LHCN-M2 (cell line): Measurements from ENCODE around the gene LVRN. TPM values are rescaled to one million over a fixed set of nuclear protein-coding genes. Genes with fewer than 3 reads are reported as not detected.
A peak's percentile ranks its signal among the peaks of the same experiment; 100 is the strongest.
"Not testable (repeated sequence)": the region's sequence is repeated elsewhere in the genome, so short reads cannot be mapped to it uniquely, and the experiment has no call there.

ENCODE experiments used
- DNase-seq: peaks from one replicate; pipeline ENCODE4 v3.0.0-alpha.2; 2012; ENCODE audit warnings: low read depth
- polyA plus RNA-seq: library from polyadenylated mRNA; unstranded; fragments of >200 nt; gene quantifications from one replicate; pipeline ENCODE4 v1.2.1, GENCODE V29; 2012; ENCODE audit warnings: missing spikeins
- total RNA-seq: library from RNA; depleted of rRNA; stranded (reverse); fragments of >200 nt; gene quantifications from 2 replicates; pipeline ENCODE4 v1.2.3, GENCODE V29; 2014; rRNA removed

LVRN gene, protein sequence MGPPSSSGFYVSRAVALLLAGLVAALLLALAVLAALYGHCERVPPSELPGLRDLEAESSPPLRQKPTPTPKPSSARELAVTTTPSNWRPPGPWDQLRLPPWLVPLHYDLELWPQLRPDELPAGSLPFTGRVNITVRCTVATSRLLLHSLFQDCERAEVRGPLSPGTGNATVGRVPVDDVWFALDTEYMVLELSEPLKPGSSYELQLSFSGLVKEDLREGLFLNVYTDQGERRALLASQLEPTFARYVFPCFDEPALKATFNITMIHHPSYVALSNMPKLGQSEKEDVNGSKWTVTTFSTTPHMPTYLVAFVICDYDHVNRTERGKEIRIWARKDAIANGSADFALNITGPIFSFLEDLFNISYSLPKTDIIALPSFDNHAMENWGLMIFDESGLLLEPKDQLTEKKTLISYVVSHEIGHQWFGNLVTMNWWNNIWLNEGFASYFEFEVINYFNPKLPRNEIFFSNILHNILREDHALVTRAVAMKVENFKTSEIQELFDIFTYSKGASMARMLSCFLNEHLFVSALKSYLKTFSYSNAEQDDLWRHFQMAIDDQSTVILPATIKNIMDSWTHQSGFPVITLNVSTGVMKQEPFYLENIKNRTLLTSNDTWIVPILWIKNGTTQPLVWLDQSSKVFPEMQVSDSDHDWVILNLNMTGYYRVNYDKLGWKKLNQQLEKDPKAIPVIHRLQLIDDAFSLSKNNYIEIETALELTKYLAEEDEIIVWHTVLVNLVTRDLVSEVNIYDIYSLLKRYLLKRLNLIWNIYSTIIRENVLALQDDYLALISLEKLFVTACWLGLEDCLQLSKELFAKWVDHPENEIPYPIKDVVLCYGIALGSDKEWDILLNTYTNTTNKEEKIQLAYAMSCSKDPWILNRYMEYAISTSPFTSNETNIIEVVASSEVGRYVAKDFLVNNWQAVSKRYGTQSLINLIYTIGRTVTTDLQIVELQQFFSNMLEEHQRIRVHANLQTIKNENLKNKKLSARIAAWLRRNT
- 0.11 and 0.13 TPM in 2 replicates for total RNA-seq
- 0.09 TPM for polyA plus RNA-seq

DNA sequence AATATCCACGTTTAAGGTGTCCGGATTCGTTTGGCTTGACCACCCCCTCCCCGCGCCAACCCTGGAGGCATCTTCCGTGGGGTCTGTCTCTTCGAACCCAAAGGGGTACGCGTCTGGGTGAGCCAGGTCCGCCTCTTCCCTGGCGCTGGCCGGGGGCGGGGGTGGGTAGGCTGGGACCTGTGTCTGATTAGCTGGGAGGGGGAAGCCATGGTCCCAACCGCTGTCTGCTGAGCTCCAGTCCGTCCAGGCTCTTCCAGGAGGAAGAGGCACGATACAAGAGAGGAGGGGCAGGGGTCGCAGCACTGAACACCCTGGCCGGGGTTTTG, at the start of gene LVRN:
Gene LVRN (plus strand): TSS at position 237 of the 326 bp plus-strand sequence. CDS start 143 bp downstream, outside the sequence.
- no peak for DNase-seq

DNA sequence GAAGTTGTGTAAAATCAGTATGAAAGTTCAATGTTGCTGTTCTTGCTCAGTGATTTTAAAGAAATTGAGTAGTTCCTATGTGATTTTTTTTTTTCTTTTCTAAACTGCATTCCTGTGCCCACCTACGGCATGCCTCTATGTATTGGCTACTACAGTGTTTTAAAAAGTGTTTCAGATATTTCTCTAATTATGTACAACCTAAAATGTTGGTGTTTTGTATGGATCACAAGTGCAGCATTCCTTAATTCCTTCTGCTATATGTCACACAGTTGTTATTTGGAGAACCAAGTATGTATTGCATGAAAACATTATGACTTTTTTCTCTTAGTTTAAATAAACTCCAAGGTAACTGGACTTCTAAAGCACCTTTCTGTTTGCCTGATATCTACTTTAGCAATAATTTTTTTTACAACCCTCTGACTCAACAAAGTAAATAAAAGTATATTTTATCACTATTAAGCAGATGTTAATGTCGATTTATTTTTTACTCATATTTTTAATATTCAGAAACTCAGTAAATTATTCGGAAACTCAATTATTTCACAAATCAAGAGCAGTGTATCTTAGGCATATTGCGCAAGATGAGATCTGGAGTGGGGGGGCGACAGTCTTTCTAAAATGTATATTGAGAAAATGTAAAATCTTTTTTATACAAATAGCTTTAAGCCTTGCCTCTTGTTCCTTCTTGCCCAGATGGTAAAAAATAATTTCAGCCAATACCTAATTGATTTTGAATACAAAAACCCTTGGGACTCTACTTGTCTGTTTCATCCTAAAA, 48.5 kb upstream of the LVRN start:
- not testable (repeated sequence) for DNase-seq

DNA sequence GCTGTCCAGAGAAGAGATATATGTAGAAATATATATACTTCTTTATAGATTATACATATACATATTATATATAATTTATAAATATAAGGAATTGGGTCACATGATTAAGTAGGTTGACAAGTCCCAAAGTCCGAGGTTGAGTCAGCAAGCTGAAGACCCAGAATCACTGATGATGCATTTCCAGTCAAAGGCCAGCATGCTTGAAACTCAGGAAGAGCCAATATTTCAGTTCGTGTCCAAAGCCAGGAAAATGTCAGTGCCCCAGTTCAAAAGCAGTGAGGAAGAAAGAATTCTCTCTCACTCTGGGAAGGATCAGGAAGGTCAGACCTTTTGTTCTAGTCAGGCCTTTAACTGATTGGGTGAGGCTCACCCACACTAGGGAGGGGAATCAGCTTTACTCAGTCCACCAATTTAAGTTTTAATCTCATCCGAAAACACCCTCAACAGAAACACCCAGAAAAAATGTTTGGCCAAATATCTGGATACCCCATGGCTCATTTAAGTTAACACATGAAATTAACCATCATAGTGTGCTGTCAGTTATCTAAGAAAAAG, 42.0 kb upstream of the LVRN start:
- DNase-seq = no peak

DNA sequence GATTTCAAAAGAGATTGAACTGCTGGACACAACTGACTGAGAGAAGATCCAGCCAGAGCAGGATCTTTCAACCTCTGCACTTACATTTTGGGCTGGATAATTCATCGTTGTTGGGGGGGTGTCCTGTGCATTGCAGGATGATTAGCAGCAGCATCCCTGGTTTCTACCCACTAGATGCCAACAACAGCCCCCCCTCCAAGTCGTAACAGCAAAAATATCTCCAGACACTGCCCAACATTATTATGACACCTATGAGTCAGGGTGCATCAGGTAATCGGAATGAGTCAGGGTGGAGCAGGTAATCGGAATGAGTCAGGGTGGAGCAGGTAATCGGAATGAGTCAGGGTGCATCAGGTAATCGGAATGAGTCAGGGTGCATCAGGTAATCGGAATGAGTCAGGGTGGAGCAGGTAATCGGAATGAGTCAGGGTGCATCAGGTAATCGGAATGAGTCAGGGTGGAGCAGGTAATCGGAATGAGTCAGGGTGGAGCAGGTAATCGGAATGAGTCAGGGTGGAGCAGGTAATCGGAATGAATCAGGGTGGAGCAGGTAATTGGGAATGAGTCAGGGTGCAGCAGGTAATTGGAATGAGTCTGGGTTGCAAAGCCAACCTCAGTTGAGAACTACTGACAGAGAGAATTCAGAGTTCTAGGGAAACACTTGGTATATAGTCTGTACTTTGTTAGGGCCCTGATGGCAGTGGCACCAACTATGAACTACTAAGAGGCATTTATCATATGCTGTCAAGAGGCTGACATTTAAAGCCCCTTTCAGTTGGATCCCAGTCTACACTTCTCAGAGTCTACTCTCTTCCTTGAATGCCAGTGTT, 33.5 kb upstream of the LVRN start:
- not testable (repeated sequence) for DNase-seq

DNA sequence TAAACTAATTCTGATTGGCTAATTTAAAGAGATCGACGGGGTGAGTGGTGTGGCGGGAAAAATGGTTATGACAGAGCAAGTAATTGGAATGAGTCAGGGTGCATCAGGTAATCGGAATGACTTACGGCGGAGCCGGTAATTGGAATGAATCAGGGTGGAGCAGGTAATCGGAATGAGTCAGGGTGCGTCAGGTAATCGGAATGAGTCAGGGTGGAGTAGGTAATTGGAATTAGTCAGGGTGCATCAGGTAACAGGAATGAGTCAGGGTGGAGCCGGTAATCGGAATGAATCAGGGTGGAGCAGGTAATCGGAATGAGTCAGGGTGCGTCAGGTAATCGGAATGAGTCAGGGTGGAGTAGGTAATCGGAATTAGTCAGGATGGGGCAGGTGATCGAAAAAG, 32.1 kb upstream of the LVRN start:
- DNase-seq = not testable (repeated sequence)

DNA sequence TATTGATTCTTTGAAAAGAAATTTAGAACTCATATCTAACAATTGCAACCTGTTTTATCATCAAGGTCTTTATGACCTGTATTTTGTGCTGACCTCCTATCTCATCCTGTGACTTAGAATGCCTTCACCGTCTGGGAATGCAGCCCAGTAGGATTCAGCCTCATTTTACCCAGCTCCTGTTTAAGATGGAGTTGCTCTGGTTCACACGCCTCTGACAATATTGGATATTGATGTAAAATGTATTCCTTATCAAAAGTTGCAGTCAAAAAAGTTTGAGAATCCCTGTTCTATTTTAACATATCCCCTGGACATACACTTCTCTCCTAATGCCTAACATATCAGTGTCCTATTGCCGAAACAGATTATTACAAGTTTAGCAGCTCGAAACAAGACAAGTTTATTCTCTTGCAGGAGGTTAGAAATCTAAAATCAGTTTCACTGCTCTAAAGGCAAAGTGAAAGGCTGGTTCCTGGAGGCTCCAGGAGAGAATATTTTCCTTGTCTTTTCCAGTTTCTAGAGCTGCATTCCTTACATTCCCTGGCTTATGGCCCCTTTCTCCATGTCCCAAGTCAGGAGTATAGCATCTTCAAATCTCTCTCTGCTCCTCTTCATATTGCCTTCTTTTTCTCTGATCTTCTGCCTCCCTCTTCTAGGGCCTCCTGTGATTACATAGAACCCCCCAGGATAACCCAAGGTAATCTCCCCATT, 31.5 kb upstream of the LVRN start:
- no peak for DNase-seq

DNA sequence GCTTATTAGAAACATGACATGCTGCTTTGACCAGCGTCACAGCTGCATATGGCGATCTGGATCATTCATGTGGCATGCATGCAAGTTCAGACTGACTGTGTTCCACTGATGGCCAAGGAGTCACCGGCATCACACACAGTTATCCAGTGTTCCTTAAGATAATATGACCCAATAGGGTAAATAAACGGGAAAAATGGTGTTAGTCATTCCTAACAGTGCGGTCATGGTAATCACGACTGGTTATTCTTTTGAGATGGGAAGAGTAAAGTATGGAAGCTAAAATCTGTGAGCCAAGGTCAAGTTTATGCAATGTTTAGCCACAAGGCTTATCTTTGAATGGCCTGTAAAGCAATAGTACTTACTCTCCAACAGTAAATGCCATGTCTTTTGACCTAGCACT, 29.3 kb upstream of the LVRN start:
- DNase-seq = no peak

DNA sequence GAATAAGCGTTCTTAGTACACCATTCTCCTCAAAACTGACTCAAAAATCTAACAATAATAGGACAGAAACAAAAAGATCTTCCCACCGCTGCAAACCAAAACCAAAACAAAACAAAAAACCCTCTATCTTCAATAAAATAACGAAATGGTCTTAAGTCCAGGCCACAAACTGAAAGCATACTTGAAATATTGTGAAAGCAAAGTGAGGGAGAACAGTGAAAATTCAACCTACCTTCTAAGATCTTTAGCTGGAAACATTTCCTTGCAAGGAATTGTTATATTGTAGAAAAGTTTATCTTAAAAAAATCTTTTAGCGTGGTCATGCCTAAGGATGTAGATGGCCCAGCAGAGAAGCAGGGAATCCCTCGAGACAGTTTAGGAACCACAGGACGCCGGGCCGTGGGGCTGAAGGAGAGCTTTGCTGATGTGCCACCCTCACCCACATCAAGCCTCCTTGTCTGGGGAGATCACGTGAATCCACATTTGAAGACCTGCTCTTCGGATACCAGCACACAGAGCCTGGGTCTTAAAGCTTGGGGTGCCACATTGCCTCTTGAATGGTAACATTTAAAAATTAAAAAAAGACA, 27.8 kb upstream of the LVRN start:
- DNase-seq = no peak

DNA sequence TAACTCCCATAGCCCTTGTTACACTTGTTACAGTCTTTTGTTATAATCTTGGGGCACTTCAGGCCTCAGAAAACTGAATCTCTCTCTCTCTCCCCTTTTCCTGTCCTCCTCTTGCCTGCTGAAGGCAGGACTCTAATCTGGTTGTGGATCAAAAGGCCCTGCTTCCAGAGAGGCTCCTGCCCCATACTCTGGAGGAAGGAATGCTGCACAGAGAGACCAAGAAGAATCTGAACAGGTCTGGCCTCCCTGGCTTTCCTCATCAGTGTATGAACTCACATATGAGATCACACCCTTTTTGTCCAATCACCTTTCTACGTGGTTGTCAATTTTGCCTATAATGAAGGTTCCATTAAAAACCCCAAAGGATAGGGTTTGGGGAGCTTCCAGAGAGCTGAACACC, 26.2 kb upstream of the LVRN start:
- no peak for DNase-seq

DNA sequence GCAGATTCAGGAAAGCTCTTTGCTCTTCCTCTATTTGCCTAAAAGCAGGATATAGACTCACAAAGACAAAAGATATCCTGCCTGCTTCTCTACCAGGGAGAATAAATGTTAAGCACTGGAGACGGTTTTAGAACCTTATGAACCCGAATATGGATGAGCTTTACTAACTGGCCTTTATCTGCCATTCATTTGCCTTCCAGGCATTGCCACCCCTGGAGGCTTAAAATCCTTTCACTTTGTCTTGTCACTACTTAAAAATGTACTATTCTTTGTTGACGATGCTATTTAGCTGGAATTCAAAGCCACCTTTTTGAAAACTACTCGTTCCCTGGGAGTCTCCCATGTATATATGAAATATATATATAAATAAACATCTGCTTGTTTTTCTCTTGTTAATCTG, 23.2 kb upstream of the LVRN start:
- DNase-seq = no peak

DNA sequence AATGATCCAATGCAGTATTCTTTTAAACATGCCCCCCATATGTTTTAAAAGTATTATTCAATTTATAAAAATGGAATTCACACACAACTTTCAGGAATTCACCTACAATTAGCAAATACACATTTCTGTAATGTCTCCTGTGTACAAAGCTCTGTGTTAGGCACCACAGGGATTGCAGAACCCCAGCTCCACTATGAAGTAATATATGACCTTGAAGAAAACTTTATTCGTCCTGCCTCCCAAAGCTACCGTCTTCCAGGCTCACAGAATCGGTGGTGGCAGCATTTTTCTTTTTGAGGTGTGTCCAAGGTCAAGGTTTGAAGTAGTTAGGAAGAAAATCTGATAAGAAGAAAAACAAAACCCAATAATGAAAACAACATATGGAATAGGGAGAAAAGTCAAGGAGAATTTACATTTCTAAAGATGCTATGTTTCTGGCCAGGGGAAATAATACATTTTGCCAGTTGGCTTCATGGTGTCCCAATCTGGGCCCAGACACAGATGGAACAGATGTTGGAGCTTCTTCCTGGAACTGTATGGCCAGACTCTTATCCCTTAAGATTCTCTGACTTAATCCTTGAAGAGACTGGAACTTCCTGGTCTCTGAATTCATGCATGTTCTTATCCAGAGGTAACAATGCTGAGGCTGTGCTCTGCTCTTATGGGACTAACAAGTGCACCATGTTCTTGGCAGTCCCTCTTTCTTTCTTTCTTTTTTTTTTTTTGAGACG, 22.0 kb upstream of the LVRN start:
- DNase-seq = no peak

DNA sequence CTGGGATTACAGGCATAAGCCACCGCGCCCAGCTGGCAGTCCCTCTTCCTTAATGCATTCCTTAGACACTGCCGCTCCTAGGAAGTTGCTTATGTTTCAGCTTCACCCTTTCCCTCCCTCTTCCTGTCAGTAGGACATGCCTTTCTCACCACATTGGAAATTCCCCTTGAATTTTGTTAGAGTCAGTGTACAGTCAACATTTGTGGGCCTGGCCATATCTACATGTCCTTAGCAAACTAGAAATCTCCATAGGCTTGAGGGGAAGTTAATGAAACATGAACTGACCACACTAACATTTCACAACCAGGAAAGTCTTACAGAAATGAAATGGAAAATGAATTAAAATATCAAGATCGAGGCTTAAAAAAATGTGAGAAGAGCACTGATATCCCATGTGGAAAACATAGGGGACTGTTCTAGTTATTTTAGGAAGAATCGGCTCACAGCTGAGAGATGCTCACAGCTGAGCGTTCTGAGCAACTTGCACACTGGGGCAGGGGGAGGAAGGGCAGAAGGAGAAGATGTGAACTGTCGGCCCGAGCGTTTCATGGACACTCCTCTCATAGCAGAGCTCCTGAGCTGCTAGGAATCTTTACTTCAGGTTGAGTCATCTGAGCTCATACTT, 21.1 kb upstream of the LVRN start:
- peak; percentile 90 for DNase-seq

DNA sequence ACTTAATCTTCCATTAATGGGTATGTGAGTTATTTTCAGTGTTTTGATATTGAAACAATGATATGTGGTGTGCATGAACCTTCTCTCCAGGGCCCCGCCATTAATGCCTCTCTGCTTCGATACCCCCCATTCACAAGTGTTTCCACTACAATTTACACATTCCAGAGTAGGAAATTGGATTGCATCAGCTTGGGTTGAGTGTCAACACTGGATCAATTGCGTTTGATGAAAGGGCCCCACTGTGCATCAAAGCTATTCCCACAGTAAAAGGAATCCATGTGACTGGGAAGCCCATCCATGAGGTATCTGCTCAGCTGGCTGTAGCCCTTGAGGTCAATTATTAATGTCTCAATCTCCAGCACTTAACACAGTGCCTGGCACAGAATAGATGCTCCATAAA, 17.8 kb upstream of the LVRN start:
- no peak for DNase-seq

DNA sequence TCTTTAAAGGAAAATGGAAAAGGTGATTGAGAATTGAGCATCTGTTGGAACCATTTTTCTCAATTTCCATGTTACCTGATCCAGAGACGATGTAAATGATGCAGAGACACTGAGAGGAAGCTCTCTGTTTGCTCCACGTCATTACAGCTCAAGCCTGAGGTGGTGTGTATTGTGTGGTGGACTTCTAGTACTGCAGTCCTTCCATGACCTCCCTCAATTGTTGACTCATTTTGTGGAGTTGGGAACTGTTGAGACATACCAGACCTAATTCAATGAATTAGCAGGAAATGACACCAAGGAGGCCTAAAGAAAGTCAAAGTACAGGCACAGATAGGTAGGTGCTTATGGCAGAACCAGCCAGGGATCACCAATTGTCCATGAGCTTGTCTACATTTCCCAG, 15.6 kb upstream of the LVRN start:
- peak; percentile 34 for DNase-seq

DNA sequence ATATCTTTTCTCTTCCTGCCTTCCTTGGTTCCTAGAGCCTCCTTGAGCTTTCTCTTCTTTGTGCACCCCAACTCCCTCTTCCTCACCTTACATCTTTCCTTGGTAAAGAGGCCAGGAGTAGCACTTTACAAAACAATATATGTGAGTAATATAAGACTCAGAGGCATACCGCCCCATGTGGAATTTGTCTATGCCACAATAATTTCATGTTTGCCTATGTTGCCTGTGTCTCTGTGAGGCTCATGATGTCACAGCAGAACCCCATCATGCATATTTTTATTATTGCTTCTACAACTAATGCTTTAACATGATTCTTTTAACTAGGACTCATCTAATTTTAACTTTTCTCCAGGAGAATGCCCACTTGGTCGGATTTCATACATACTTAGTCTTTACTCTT, 15.0 kb upstream of the LVRN start:
- DNase-seq = peak; percentile 51

DNA sequence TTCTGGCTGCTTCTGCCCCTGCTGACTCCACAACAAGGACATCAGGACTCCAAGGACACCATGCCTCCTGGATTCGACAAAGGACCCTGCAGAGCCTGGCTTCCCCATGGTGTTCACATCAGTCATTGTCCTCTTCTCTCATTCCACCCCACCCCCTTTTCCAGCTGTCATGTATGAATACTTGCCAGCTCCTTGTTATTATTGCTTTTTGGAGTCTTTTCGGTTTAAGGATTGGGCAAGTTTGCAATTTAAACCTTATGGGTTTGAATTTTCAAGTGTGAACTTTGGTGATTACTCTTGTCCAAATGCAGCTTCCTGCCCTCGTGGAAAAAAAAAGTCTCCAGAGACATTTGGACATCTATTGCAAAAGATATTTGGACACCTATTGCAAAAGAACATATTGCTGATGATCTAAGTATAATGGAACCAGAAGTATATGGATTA, 14.2 kb upstream of the LVRN start:
- DNase-seq = peak; percentile 61

DNA sequence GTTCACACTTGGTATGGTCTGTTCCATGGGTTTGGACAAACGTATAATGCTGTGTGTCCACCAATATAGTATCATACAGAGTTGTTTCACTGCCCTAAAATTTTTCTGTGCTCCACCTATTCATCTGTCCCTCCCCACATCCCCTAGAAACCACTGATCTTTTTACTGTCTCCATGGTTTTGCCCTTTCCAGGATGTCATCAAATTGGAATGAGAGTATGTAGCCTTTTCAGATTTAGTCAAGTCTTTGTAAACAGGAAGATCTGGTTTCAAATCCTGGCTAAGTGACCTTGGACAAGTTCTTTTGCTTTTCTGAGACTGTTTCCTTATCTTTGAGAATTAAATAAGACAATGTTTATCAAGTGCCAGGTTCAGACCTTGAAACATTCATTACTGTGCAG, 13.2 kb upstream of the LVRN start:
- DNase-seq = peak; percentile 35

DNA sequence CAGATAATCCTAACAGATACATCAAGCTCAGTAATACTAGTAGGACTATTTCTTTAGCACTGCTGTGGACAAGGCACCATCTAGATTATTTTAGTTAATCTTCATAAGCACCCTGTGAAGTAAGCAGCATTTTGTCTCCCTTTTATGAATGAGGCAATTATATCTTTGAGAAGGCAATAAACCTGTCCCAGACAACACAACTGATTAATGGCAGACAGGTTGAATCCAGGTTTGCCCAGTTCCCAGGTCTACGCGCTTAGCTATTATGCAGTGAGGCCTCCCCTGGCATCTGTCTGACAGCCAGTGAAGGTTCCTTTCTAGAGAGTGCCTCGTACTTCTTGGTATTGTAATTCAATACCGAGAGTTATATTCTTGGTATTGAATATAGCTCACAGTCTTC, 9.7 kb upstream of the LVRN start:
- DNase-seq = no peak
